Measurements from ENCODE around the gene PFKL. TPM values are rescaled to one million over a fixed set of nuclear protein-coding genes. Genes with fewer than 3 reads are reported as not detected.
"Not testable (repeated sequence)": the region's sequence is repeated elsewhere in the genome, so short reads cannot be mapped to it uniquely, and the experiment has no call there.

The PFKL gene
- total RNA-seq, 1 donor from 2014 or later = 129 TPM

DNA sequence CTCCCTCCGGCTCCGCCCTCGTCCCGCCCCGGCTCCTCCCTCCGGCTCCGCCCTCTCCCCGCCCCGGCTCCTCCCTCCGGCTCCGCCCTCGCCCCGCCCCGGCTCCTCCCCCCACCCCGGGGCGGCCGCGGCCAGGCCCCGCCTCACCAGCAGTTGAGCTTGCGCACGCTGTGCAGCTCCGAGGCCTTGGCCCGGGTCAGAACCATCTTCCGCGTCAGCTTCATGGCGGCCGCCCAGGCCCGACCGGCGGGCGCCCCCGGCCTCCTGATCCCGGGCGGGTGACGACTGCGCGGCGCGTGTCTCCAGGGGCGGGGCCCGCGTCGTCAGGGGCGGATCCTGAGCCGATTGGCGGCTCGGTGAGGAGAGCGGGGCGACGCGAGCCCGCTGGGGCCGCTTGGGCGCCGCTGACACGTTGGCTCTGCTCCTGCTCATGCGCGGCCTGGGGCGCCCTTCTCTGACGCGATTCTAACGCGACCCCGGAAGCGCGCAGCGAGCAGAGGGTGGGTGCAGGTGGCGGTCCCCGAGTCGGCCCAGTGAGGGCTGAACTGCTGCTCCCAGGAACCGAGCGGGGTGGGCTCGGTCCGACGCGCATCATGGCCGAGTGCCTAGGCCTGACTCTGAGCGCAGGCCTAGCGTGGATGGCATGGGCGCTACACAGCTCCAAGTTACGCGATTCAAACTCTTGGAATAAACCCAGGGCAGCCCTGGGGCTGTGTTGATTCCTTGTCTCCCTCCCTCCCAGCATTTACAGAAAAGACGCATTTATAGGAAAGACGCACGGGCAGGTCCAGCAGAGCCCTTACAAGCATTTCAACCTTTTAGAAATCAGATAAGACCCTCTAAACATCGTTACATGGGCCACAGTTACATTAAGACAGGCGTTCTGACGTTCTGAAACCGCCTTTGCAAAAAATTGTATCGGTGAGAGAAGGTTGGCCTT lies 39.4 kb downstream of the PFKL start, which contains the start of gene CFAP410:
TSS of gene CFAP410 (minus strand) at position 420 of the 940 bp plus-strand sequence. CDS start at position 224, 196 bp downstream.
- Mint-ChIP-seq H3K36me3 (ENCODE audit: low read depth) (no peaks in the 10 kb centered on the region), H3K4me3 (ENCODE audit: unreplicated experiment) (peak within 1 kb of the TSS; percentile 79), H3K4me1 (ENCODE audit: low read depth) (peaks cover 22% of the 10 kb centered on the region), H3K27me3 (ENCODE audit: low read depth) (no peaks in the 10 kb centered on the region), H3K9me3 (ENCODE audit: low read depth) (no peaks in the 10 kb centered on the region), H3K27ac (ENCODE audit: unreplicated experiment) (peak within 1 kb of the TSS; percentile 92)
- peak; percentile 98 for DNase-seq (ENCODE audit: low spot score)
- TF ChIP-seq, protein P1, sequence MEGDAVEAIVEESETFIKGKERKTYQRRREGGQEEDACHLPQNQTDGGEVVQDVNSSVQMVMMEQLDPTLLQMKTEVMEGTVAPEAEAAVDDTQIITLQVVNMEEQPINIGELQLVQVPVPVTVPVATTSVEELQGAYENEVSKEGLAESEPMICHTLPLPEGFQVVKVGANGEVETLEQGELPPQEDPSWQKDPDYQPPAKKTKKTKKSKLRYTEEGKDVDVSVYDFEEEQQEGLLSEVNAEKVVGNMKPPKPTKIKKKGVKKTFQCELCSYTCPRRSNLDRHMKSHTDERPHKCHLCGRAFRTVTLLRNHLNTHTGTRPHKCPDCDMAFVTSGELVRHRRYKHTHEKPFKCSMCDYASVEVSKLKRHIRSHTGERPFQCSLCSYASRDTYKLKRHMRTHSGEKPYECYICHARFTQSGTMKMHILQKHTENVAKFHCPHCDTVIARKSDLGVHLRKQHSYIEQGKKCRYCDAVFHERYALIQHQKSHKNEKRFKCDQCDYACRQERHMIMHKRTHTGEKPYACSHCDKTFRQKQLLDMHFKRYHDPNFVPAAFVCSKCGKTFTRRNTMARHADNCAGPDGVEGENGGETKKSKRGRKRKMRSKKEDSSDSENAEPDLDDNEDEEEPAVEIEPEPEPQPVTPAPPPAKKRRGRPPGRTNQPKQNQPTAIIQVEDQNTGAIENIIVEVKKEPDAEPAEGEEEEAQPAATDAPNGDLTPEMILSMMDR (IDR thresholded peaks at IDR 0.05) = no peak

GRCh38 chr21:44341726-44342458 lies 42.0 kb downstream of the PFKL start:
- not testable (repeated sequence) for H3K4me3 Mint-ChIP-seq (ENCODE audit: unreplicated experiment); H3K36me3 Mint-ChIP-seq (ENCODE audit: low read depth); H3K27me3 Mint-ChIP-seq (ENCODE audit: low read depth); DNase-seq (ENCODE audit: low spot score); H3K9me3 Mint-ChIP-seq (ENCODE audit: low read depth); H3K27ac Mint-ChIP-seq (ENCODE audit: unreplicated experiment)
- H3K4me1 Mint-ChIP-seq (ENCODE audit: low read depth) = peaks cover 22% of the 10 kb centered on the region

DNA sequence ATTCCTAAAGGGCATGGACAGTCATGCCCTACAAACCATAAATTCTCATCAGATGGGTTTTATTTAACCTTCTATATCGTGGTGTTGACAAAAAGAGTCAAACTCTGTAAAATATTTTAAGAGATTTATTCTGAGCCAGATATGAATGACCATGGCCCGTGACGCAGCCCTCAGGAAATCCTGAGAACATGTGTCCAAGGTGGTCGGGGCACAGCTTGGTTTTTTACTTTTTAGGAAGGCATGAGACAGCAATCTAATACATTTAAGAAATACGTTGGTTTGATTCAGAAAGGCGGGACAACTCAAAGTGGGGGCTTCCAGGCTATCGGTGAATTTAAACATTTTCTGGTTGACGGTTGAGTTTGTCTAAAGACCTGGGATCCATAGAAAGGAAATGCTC lies 43.1 kb downstream of the PFKL start:
- H3K4me3 Mint-ChIP-seq (ENCODE audit: unreplicated experiment); H3K9me3 Mint-ChIP-seq (ENCODE audit: low read depth); DNase-seq (ENCODE audit: low spot score); H3K36me3 Mint-ChIP-seq (ENCODE audit: low read depth); H3K27ac Mint-ChIP-seq (ENCODE audit: unreplicated experiment); H3K27me3 Mint-ChIP-seq (ENCODE audit: low read depth): not testable (repeated sequence)
- peaks cover 16% of the 10 kb centered on the region for H3K4me1 Mint-ChIP-seq (ENCODE audit: low read depth)

GRCh38 chr21:44344541-44345183 lies 44.8 kb downstream of the PFKL start:
- TF ChIP-seq, protein P1 (IDR thresholded peaks at IDR 0.05) = no peak
- no peak overlapping the region for H3K4me3 Mint-ChIP-seq (ENCODE audit: unreplicated experiment)
- no peaks in the 10 kb centered on the region for H3K36me3 Mint-ChIP-seq (ENCODE audit: low read depth)
- DNase-seq (ENCODE audit: low spot score) = no peak
- H3K4me1 Mint-ChIP-seq (ENCODE audit: low read depth) = peaks cover 8% of the 10 kb centered on the region
- H3K9me3 Mint-ChIP-seq (ENCODE audit: low read depth) = no peaks in the 10 kb centered on the region
- peaks cover 5% of the 10 kb centered on the region for H3K27me3 Mint-ChIP-seq (ENCODE audit: low read depth)
- no peak overlapping the region for H3K27ac Mint-ChIP-seq (ENCODE audit: unreplicated experiment)

DNA sequence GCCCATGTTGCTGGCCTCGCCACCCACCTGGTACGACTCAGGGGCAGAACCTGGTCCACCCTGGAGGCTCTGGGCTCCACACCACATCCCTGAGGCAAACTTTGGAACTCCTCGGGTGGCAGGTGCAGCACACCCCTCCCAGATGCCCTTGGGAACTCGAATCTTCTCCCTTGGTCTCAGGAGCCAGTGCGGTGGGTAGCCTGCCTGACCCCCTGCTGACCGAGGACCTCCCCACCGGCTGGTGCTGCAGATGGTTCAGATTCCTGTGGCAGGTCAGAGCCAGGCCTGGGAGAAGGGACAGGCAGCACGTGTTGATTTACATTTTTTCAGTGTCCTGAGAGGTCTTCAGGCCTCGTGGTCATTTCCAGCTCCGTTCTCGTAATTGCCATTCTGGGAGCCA lies 45.6 kb downstream of the PFKL start:
- TF ChIP-seq, protein P1 (IDR thresholded peaks at IDR 0.05) = no peak
- no peaks in the 10 kb centered on the region for H3K9me3 Mint-ChIP-seq (ENCODE audit: low read depth)
- no peak overlapping the region for H3K27ac Mint-ChIP-seq (ENCODE audit: unreplicated experiment)
- H3K36me3 Mint-ChIP-seq (ENCODE audit: low read depth) = no peaks in the 10 kb centered on the region
- H3K27me3 Mint-ChIP-seq (ENCODE audit: low read depth) = peaks cover 5% of the 10 kb centered on the region
- no peak overlapping the region for H3K4me3 Mint-ChIP-seq (ENCODE audit: unreplicated experiment)
- H3K4me1 Mint-ChIP-seq (ENCODE audit: low read depth) = peaks cover 2% of the 10 kb centered on the region
- DNase-seq (ENCODE audit: low spot score) = no peak
